Measurements from ENCODE around the gene COL4A5. TPM values are rescaled to one million over a fixed set of nuclear protein-coding genes. Genes with fewer than 3 reads are reported as not detected.
A peak's percentile ranks its signal among the peaks of the same experiment; 100 is the strongest.

The COL4A5 gene
- total and polyA plus RNA-seq, 2 donors (not counting 3 experiments of a cell fraction or from before 2014, with no cell fraction given), result 15.4 to 28.8 TPM

DNA sequence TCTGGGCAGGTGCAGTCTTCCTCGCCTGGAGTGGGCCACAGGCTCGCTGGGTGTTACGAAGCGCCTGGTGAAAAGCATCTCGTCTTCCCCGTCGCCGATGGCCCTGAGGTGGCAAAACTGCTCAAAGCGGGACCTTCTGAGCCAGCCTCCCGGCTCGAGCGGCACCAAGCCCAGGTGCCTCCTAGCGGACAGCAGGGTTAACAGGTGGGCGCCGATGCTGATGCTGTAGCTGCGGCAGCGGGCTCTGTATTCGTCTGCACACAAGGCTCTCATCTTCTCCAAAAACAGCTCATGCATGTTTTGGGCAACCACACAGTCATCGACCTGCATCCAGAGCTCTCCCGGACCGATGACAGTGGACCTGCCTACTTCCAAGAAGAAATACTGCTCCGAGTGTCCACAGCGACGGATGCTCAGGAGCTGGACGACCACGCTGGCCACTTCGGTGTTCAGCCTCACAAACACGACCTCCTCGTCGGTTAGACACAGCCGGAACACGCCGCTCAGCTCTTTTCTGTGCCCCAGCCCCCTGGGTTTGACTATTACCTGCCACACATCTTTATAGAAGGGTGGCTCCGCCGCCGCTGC lies 295.5 kb downstream of the COL4A5 start:
- ChIA-PET POLR2A (no interaction called here), CTCF (interaction anchor here (1.5 kb wide), 1 partner anchor 12 kb away, joined by 4 read pairs; no protein-coding TSS in a partner anchor)
- FAIRE-seq (no peak), DNase-seq (ENCODE audit: low read depth, low spot score) (peak; percentile 1)
- intact Hi-C loops (cut with micrococcal nuclease), result loop anchor here (5.0 kb wide), 1 partner anchor 967 kb away; no protein-coding TSS in a partner anchor
- Histone ChIP-seq H3K9me3 (replicated peaks; ENCODE audit: control insufficient read depth, insufficient read depth, low read length) (no peaks in the 10 kb centered on the region), H2AFZ (ENCODE audit: low read depth, low read length) (no peak overlapping the region), H3K4me1 (ENCODE audit: control insufficient read depth, extremely low read depth, insufficient read depth, low read length) (peaks cover 4% of the 10 kb centered on the region), H3K9ac (replicated peaks; ENCODE audit: extremely low read depth, insufficient read depth, low read length) (no peak overlapping the region), H3K4me2 (ENCODE audit: insufficient read depth, low read length) (peak overlapping the region; percentile 64), H3K27me3 (ENCODE audit: control insufficient read depth in 2 of 2, insufficient read depth in 2 of 2, low read length in 2 of 2) (peaks cover 49 to 72% of the 10 kb centered on the region in 2 experiments), H3K27ac (ENCODE audit: insufficient read depth, low read depth, low read length) (no peak overlapping the region), H3K36me3 (ENCODE audit: control insufficient read depth in 2 of 2, extremely low read depth in 1 of 2, insufficient read depth in 2 of 2, low read length in 2 of 2) (no peaks in the 10 kb centered on the region), H3K79me2 (ENCODE audit: control insufficient read depth, insufficient read depth, low read length) (no peaks in the 10 kb centered on the region), H4K20me1 (replicated peaks; ENCODE audit: control insufficient read depth, extremely low read depth, insufficient read depth, low read length) (no peaks in the 10 kb centered on the region), H3K4me3 (replicated peaks in 1 of 3; ENCODE audit: insufficient read depth in 1 of 3, low read depth in 1 of 3, low read length in 3 of 3) (peak overlapping the region in 1 of 3 experiments; percentile 48), H3K9me1 (replicated peaks; ENCODE audit: control insufficient read depth, extremely low read depth, insufficient read depth, low read length) (no peaks in the 10 kb centered on the region)
- dilution Hi-C loops (cut with MboI; ENCODE audit: extremely low pct_ligation_motif_present, low sequenced_read_pairs), result no loop called here
- BruUV-seq (replicated peaks), result no TSS peak
- TF ChIP-seq JUN (IDR thresholded peaks at IDR 0.05; ENCODE audit: borderline replicate concordance, insufficient read depth, insufficient read length, low read depth) (no peak), GATA2 (IDR thresholded peaks at IDR 0.05; ENCODE audit: insufficient read depth, insufficient read length, low read depth, low read length) (no peak), MYC (IDR thresholded peaks at IDR 0.05; ENCODE audit: low read depth, low read length) (no peak), POLR2A (IDR thresholded peaks at IDR 0.05; ENCODE audit: low read depth, low read length) (no peak), POLR2AphosphoS5 (IDR thresholded peaks at IDR 0.05; ENCODE audit: insufficient read depth, low read depth, low read length) (no peak), EZH2 (IDR thresholded peaks at IDR 0.05; ENCODE audit: borderline replicate concordance, low read depth, low read length, severe bottlenecking) (peak; percentile 63)
